Right cardiac atrium (tissue), 5 donors: ENCODE results near the gene GPR3. TPM values are rescaled to one million over a fixed set of nuclear protein-coding genes. Genes with fewer than 3 reads are reported as not detected.

Experiments
- ATAC-seq, 2 donors: fragments of 200-7000 bp; cut with Tn5 transposase; one replicate each; pipeline versions ENCODE4 v1.8.0 to v1.9.1; 2020; ENCODE audit warnings: moderate library complexity in 2 of 2, mild to moderate bottlenecking in 1 of 2
- DNase-seq, 3 donors: peaks; one replicate each; pipeline ENCODE4 v3.0.0-alpha.2; 2020
- H3K27ac ChIP-seq: one replicate; pipeline ENCODE4 v1.5.1; 2013; ENCODE audit warnings: mild to moderate bottlenecking, low read length, control low read depth, moderate library complexity
- H3K27me3 ChIP-seq: one replicate; pipeline ENCODE4 v1.6.1; 2013; ENCODE audit not compliant: control insufficient read depth, insufficient read depth
- H3K4me1 ChIP-seq: one replicate; pipeline ENCODE4 v1.6.1; 2013; ENCODE audit warnings: low read length; ENCODE audit not compliant: control insufficient read depth, insufficient read depth
- H3K4me3 ChIP-seq: one replicate; pipeline ENCODE4 v1.5.1; 2013; ENCODE audit warnings: low read length, control low read depth
- H3K9me3 ChIP-seq: one replicate; pipeline ENCODE4 v1.6.1; 2013; ENCODE audit warnings: low read length; ENCODE audit not compliant: control insufficient read depth
- WGBS: extraction: QIAGEN DNeasy Blood & Tissue Kit; methylation state at CpG from one replicate; pipeline ENCODE4 v1.1.7; 2013; 5-methylcytosine and 5-hydroxymethylcytosine counted together
- intact Hi-C, 4 donors: fragments of 100-400 bp; cut with DNase I; formaldehyde crosslinking; loops; one replicate each; pipeline versions ENCODE4 v1.11.0 to v1.14.0; 2022 to 2023
- polyA plus RNA-seq: library from polyadenylated mRNA; stranded (reverse); fragments of 200-250 nt; gene quantifications from one replicate; pipeline ENCODE4 v1.2.3, GENCODE V29; 2013
- total RNA-seq, 4 donors: library from RNA; stranded (reverse); fragmentation: NEBNext Ultra II Directional; extraction: Animal tissue kit (Norgen Biotek cat#: 25700); gene quantifications; one replicate each; pipeline ENCODE4 v1.2.1, GENCODE V29; 2021
- donor health status: healthy with polysubstance abuse.
- donor health status: DM: no; HTN: yes; CAD: no.
- donor health status: DM: no; HTN: no; CAD: no.
- donor health status: DM: no; HTN: yes; CAD: no; lungs with severe emphysema.
- donor health status: DM: yes; HTN: yes; CAD: no.

Gene GPR3
- total and polyA plus RNA-seq, 5 donors = 0.46 to 3.3 (median 0.82) TPM

DNA sequence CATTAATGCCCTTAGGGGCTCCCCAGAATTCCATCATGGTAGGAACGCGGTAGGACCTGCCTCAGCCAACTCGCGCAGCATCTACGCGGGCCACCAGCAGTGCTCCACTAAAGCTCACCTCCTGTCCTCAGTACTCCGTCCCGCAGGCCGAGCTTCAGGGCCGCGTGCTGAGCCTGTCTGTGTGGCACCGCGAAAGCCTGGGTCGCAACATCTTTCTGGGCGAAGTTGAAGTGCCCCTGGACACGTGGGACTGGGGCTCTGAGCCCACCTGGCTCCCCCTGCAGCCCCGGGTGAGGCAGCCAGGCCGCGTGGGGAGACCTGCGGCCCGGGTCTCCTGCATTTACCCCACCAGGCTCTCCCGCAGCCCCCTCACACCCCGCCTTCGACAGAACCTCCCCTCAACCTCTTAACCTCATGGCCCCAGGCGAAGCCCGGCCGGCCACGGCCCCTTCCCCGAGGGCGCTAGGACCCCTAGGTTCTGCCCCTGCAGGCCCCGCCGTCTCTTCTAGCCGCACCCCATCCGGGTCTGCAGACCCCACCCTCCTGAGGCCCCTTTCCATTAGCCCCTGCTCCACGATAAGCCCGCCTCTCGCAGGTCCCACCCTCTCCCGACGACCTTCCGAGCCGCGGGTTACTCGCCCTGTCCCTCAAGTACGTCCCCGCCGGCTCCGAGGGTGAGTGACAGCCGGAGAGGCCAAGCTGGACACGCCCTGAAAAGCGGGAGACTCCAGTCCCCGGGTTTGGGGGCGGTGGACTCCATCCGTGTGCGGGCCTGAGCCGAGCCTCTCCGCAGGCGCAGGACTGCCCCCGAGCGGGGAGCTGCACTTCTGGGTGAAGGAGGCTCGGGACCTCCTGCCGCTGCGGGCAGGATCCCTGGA, 41.5 kb upstream of the GPR3 start:
- intact Hi-C loops = no loop called here
- 22% methylated on average over 62 of the region's 62 CpGs for WGBS
- H3K9me3 ChIP-seq = no peaks in the 10 kb centered on the region
- DNase-seq (peak; percentile 75 to 91 (median 89)), ATAC-seq (peak; percentile 55 to 57)
- H3K4me1 ChIP-seq = peaks cover 6% of the 10 kb centered on the region
- no peak overlapping the region for H3K4me3 ChIP-seq
- H3K27ac ChIP-seq = peak overlapping the region; percentile 1
- no peaks in the 10 kb centered on the region for H3K27me3 ChIP-seq

DNA sequence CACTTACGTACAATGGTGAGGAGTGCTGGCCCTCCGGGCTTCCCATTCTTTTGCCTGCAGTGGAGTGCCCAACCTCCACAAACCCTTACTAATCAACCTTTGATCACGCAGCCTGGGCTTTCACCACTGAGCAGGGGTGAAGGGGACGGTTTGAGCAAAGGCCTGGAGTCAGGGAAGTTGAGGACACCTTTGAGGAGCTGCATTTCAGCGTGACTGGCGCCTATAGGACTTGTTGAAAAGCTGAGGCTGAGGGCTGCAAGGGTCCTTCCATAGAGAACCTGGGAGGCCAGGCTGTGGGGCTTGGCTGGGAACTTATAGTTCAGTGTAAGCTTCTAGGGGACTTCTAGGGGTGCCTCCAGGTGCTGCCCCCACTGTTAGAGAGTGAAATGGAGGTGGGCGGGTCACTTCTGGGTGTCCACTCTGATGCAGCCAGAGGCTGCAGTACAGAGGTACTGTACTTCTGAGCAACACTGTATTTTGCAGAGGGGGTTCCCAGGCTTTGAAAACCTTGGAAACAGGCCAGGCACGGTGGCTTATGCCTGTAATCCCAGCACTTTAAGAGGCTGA, 40.8 kb upstream of the GPR3 start:
- H3K27ac ChIP-seq = no peak overlapping the region
- intact Hi-C loops = no loop called here
- 48% methylated on average over 8 of the region's 8 CpGs for WGBS
- H3K27me3 ChIP-seq = no peaks in the 10 kb centered on the region
- H3K4me1 ChIP-seq = peaks cover 6% of the 10 kb centered on the region
- peak in 1 of 3 donors; percentile 59 for DNase-seq
- ATAC-seq = no peak
- no peaks in the 10 kb centered on the region for H3K9me3 ChIP-seq
- no peak overlapping the region for H3K4me3 ChIP-seq

DNA sequence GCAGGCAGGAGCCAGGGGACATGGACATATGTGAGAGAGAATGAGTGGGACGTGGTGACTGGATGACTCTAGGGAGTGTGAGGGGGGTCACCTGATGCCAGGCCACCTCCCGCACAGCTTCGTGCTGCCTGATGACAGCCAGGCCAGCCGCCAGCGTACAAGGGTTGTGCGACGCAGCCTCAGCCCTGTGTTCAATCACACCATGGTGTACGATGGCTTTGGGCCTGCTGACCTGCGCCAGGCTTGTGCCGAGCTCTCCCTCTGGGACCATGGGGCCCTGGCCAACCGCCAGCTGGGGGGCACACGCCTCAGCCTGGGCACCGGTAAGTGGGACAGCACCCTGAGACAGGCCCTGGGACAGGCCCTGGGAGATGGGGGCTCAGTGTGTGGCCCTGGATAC, 39.3 kb upstream of the GPR3 start:
- intact Hi-C loops = no loop called here
- no peak overlapping the region for H3K4me3 ChIP-seq
- no peaks in the 10 kb centered on the region for H3K27me3 ChIP-seq
- no peak overlapping the region for H3K27ac ChIP-seq
- DNase-seq (peak in 1 of 3 donors; percentile 77), ATAC-seq (no peak)
- 83% methylated on average over 13 of the region's 13 CpGs for WGBS
- peaks cover 6% of the 10 kb centered on the region for H3K4me1 ChIP-seq
- H3K9me3 ChIP-seq = no peaks in the 10 kb centered on the region

- WGBS = 91% methylated on average over 3 of the region's 3 CpGs
- ATAC-seq (no peak), DNase-seq (no peak)
- Histone ChIP-seq H3K27me3 (no peaks in the 10 kb centered on the region), H3K4me3 (no peak overlapping the region), H3K4me1 (peaks cover 6% of the 10 kb centered on the region), H3K9me3 (no peaks in the 10 kb centered on the region), H3K27ac (no peak overlapping the region)
- intact Hi-C loops = no loop called here
Observed at GRCh38 chr1:27353629-27354028, 38.8 kb upstream of the GPR3 start.

DNA sequence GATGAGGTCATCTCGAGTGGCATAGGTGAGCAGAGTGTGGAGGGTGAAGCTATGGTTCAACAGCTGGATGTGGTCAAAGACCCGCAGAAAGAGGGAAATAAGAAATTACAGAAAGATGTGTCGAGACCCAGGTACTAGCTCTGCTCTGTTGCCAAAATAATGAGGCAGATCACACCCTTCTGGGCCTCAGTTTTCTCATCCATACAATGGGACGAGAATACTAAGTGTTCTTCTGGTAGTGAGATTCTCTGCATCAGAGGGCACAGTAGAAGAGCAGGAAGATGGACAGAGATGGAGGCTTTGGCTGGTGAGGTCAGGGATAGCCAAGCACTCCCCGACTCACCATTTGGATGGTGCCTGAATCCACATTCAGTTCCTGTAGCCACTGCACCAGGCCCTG, 36.7 kb upstream of the GPR3 start:
- Histone ChIP-seq H3K9me3 (no peaks in the 10 kb centered on the region), H3K27ac (no peak overlapping the region), H3K4me3 (no peak overlapping the region), H3K4me1 (no peaks in the 10 kb centered on the region), H3K27me3 (no peaks in the 10 kb centered on the region)
- WGBS = 89% methylated on average over 5 of the region's 5 CpGs
- intact Hi-C loops = loop anchor here in 2 of 4 donors (5.0 kb wide), 1 partner anchor 37 kb away; the partner anchor contains the start of gene GPR3 (in 2 of the 2)
- ATAC-seq (no peak), DNase-seq (no peak)

DNA sequence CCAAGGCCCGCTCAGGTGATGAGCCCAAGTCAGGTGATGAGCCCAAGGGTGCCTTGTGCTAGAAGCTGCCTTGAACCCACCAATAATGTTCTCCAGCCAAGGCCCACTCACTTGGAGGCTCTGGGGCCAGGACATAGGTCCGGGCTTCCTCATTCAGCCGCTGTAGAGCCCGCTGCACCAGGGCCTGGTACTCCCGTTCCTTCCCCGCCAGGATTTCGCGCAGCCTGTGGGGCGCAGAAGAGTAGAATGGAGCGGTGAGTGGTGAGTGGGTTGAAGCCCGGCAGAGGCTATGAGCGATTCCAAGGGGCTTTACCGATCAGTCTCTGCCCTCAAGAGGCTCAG, 36.2 kb upstream of the GPR3 start:
- no peaks in the 10 kb centered on the region for H3K9me3 ChIP-seq
- H3K27me3 ChIP-seq = no peaks in the 10 kb centered on the region
- H3K4me1 ChIP-seq = no peaks in the 10 kb centered on the region
- intact Hi-C loops = loop anchor here in 2 of 4 donors (5.0 kb wide), 1 partner anchor 36 kb away; the partner anchor contains the start of gene GPR3 (in 2 of the 2)
- H3K4me3 ChIP-seq = no peak overlapping the region
- 96% methylated on average over 13 of the region's 13 CpGs for WGBS
- DNase-seq (no peak), ATAC-seq (no peak)
- H3K27ac ChIP-seq = no peak overlapping the region

DNA sequence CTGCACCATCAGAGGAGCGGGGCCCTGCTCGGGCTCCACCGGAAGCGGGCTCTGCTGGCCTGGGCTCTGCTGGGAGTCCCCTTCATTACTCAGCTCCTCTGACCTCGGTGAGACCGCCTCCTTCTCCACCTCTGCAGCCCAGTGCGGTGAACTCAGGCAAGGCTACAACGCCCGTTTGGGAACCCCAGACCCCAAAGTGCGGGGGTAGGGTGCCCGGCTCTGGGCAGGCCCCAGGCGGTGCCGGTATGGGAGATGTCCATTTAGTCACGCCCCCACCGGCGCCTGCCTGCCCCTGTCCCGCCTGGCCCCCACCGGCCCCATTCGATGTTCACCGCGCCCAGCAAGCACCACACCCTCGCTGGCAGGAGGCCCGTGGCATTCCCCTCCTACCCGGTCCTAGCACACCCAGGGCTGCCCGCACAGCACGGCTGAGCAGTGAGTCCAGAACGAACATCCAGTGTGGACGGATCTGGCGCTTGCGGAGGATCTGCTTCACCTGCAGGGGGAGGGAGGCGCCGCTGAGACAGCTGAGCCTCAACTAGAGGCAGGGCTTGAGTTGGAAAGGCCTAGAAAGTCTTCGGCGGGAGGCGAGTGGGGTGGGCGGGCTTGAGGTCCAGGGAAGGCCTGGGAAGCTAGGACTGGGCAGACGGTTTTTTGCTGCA, 35.7 kb upstream of the GPR3 start:
- no peaks in the 10 kb centered on the region for H3K9me3 ChIP-seq
- H3K27ac ChIP-seq = no peak overlapping the region
- 84% methylated on average over 37 of the region's 37 CpGs for WGBS
- intact Hi-C loops = loop anchor here in 2 of 4 donors (5.0 kb wide), 1 partner anchor 36 kb away; the partner anchor contains the start of gene GPR3 (in 2 of the 2)
- H3K4me3 ChIP-seq = no peak overlapping the region
- H3K4me1 ChIP-seq = no peaks in the 10 kb centered on the region
- ATAC-seq = peak; percentile 1 to 13
- DNase-seq = peak in 2 of 3 donors; percentile 30 to 77
- no peaks in the 10 kb centered on the region for H3K27me3 ChIP-seq

- WGBS = 40% methylated on average over 40 of the region's 40 CpGs
- peak; percentile 77 to 89 (median 88) for DNase-seq
- peak; percentile 54 to 65 for ATAC-seq
- H3K4me3 ChIP-seq = no peak overlapping the region
- no peaks in the 10 kb centered on the region for H3K27me3 ChIP-seq
- no peaks in the 10 kb centered on the region for H3K4me1 ChIP-seq
- intact Hi-C loops = loop anchor here in 2 of 4 donors (5.0 kb wide), 1 partner anchor 35 kb away; the partner anchor contains the start of gene GPR3 (in 2 of the 2)
- H3K27ac ChIP-seq = no peak overlapping the region
- no peaks in the 10 kb centered on the region for H3K9me3 ChIP-seq
Observed at GRCh38 chr1:27357281-27358037, 35.0 kb upstream of the GPR3 start.

GRCh38 chr1:27358038-27358927, 34.1 kb upstream of the GPR3 start:
- intact Hi-C loops = loop anchor here in 2 of 4 donors (5.0 kb wide), 1 partner anchor 34 kb away; the partner anchor contains the start of gene GPR3 (in 2 of the 2)
- no peak for ATAC-seq
- H3K4me3 ChIP-seq = no peak overlapping the region
- H3K9me3 ChIP-seq = no peaks in the 10 kb centered on the region
- H3K27ac ChIP-seq = no peak overlapping the region
- DNase-seq = no peak
- H3K27me3 ChIP-seq = no peaks in the 10 kb centered on the region
- WGBS = 93% methylated on average over 21 of the region's 21 CpGs
- H3K4me1 ChIP-seq = no peaks in the 10 kb centered on the region

- Histone ChIP-seq H3K4me1 (no peaks in the 10 kb centered on the region), H3K9me3 (no peaks in the 10 kb centered on the region), H3K27me3 (no peaks in the 10 kb centered on the region), H3K27ac (no peak overlapping the region), H3K4me3 (no peak overlapping the region)
- no peak for DNase-seq
- intact Hi-C loops = loop anchor here in 2 of 4 donors (5.0 kb wide), 1 partner anchor 33 kb away; the partner anchor contains the start of gene GPR3 (in 2 of the 2)
- 94% methylated on average over 5 of the region's 5 CpGs for WGBS
- ATAC-seq = no peak
Observed at GRCh38 chr1:27358928-27359313, 33.5 kb upstream of the GPR3 start.
